ENCODE results near the gene SENP8.

Gene SENP8

GRCh38 chr15:72178976-72179585 is 60.9 kb downstream of the SENP8 start:
- no peak for DNase-seq

- DNase-seq: no peak
Observed at GRCh38 chr15:72179950-72180581, 61.9 kb downstream of the SENP8 start.

GRCh38 chr15:72180761-72181324 is 62.6 kb downstream of the SENP8 start:
- no peak for DNase-seq

GRCh38 chr15:72182244-72182643 is 64.0 kb downstream of the SENP8 start:
- DNase-seq: no peak

- DNase-seq: no peak
Observed at GRCh38 chr15:72182673-72183072, 64.5 kb downstream of the SENP8 start.

- no peak for DNase-seq
Observed at GRCh38 chr15:72183781-72184164, 65.6 kb downstream of the SENP8 start.

GRCh38 chr15:72184165-72184811 is 66.1 kb downstream of the SENP8 start:
- DNase-seq: peak; percentile 70

GRCh38 chr15:72189250-72189902 is 71.2 kb downstream of the SENP8 start:
- DNase-seq: no peak

GRCh38 chr15:72192416-72192815 is 74.2 kb downstream of the SENP8 start:
- no peak for DNase-seq

Data from EL (cell line).